Fibroblast of skin of right quadriceps (primary cell): Measurements from ENCODE around the gene TTC39C.

Experiments
- DNase-seq: peaks from one replicate; pipeline ENCODE4 v3.0.0-alpha.2; 2013

The TTC39C gene

GRCh38 chr18:24089515-24090337 is 75.2 kb downstream of the TTC39C start:
- DNase-seq: no peak

GRCh38 chr18:24090876-24091275 is 76.3 kb downstream of the TTC39C start:
- DNase-seq: no peak

GRCh38 chr18:24094561-24094960 is 80.0 kb downstream of the TTC39C start:
- DNase-seq: peak; percentile 18

GRCh38 chr18:24095976-24096375 is 81.4 kb downstream of the TTC39C start:
- peak; percentile 4 for DNase-seq

GRCh38 chr18:24103320-24104021 is 88.9 kb downstream of the TTC39C start:
- DNase-seq: peak; percentile 28

- DNase-seq: no peak
Measured at GRCh38 chr18:24104486-24104885, 89.9 kb downstream of the TTC39C start.

GRCh38 chr18:24108641-24109040 is 94.1 kb downstream of the TTC39C start:
- no peak for DNase-seq

- no peak for DNase-seq
Measured at GRCh38 chr18:24111936-24112335, 97.4 kb downstream of the TTC39C start.

GRCh38 chr18:24112464-24112863 is 97.9 kb downstream of the TTC39C start:
- DNase-seq: no peak

GRCh38 chr18:24112874-24113615 is 98.5 kb downstream of the TTC39C start:
- peak; percentile 27 for DNase-seq

- DNase-seq: no peak
Measured at GRCh38 chr18:24114924-24115549, 100.5 kb downstream of the TTC39C start.

- no peak for DNase-seq
Measured at GRCh38 chr18:24115628-24116027, 101.1 kb downstream of the TTC39C start.

GRCh38 chr18:24118750-24119577 is 104.4 kb downstream of the TTC39C start:
- DNase-seq: peak; percentile 64

- no peak for DNase-seq
Measured at GRCh38 chr18:24120676-24121075, 106.1 kb downstream of the TTC39C start.

- DNase-seq: no peak
Measured at GRCh38 chr18:24121625-24122024, 107.1 kb downstream of the TTC39C start.

- peak; percentile 63 for DNase-seq
Measured at GRCh38 chr18:24126155-24126961, 111.8 kb downstream of the TTC39C start.

- no peak for DNase-seq
Measured at GRCh38 chr18:24127735-24128134, 113.2 kb downstream of the TTC39C start.

- no peak for DNase-seq
Measured at GRCh38 chr18:24128700-24129099, 114.1 kb downstream of the TTC39C start.

GRCh38 chr18:24130494-24130893 is 115.9 kb downstream of the TTC39C start:
- no peak for DNase-seq

- DNase-seq: peak; percentile 9
Measured at GRCh38 chr18:24136967-24137373, 122.4 kb downstream of the TTC39C start.

- DNase-seq: no peak
Measured at GRCh38 chr18:24138409-24138788, 123.8 kb downstream of the TTC39C start.
